ENCODE data around the gene ZDHHC14. TPM values are rescaled to one million over a fixed set of nuclear protein-coding genes. Genes with fewer than 3 reads are reported as not detected.

Gene ZDHHC14
- total RNA-seq, 2 donors from 2014 or later: 3.6 to 5.2 TPM

GRCh38 chr6:157492741-157493140 is 111.8 kb downstream of the ZDHHC14 start:
- no peak overlapping the region for H3K27ac Mint-ChIP-seq
- peaks cover 8% of the 10 kb centered on the region for H3K27me3 Mint-ChIP-seq
- peaks cover 6% of the 10 kb centered on the region for H3K36me3 Mint-ChIP-seq (ENCODE audit: low read depth)
- DNase-seq (no peak), ATAC-seq (no peak)
- H3K9me3 ChIP-seq (ENCODE audit: control insufficient read depth, low read length, poor library complexity, severe bottlenecking): no peaks in the 10 kb centered on the region
- peaks cover 16% of the 10 kb centered on the region for H3K4me1 Mint-ChIP-seq
- no peak overlapping the region for H3K4me3 Mint-ChIP-seq

GRCh38 chr6:157493173-157493572 is 112.2 kb downstream of the ZDHHC14 start:
- Mint-ChIP-seq H3K27ac (no peak overlapping the region), H3K27me3 (peaks cover 8% of the 10 kb centered on the region), H3K4me1 (peaks cover 16% of the 10 kb centered on the region), H3K4me3 (no peak overlapping the region), H3K36me3 (ENCODE audit: low read depth) (peaks cover 6% of the 10 kb centered on the region)
- DNase-seq (no peak), ATAC-seq (no peak)
- no peaks in the 10 kb centered on the region for H3K9me3 ChIP-seq (ENCODE audit: control insufficient read depth, low read length, poor library complexity, severe bottlenecking)

GRCh38 chr6:157493576-157493975 is 112.6 kb downstream of the ZDHHC14 start:
- Mint-ChIP-seq H3K36me3 (ENCODE audit: low read depth) (peaks cover 6% of the 10 kb centered on the region), H3K4me1 (peaks cover 16% of the 10 kb centered on the region), H3K4me3 (no peak overlapping the region), H3K27me3 (peaks cover 8% of the 10 kb centered on the region), H3K27ac (no peak overlapping the region)
- H3K9me3 ChIP-seq (ENCODE audit: control insufficient read depth, low read length, poor library complexity, severe bottlenecking): no peaks in the 10 kb centered on the region
- DNase-seq (no peak), ATAC-seq (no peak)

- H3K4me3 Mint-ChIP-seq: no peak overlapping the region
- no peak for ATAC-seq
These were observed 113.2 kb downstream of the ZDHHC14 start for GRCh38 chr6:157494132-157494710.

GRCh38 chr6:157496534-157497095 is 115.6 kb downstream of the ZDHHC14 start:
- no peak overlapping the region for H3K27ac Mint-ChIP-seq
- peaks cover 6% of the 10 kb centered on the region for H3K36me3 Mint-ChIP-seq (ENCODE audit: low read depth)
- no peak overlapping the region for H3K4me3 Mint-ChIP-seq
- DNase-seq (no peak), ATAC-seq (no peak)
- no peaks in the 10 kb centered on the region for H3K9me3 ChIP-seq (ENCODE audit: control insufficient read depth, low read length, poor library complexity, severe bottlenecking)
- H3K4me1 Mint-ChIP-seq: peaks cover 3% of the 10 kb centered on the region
- H3K27me3 Mint-ChIP-seq: no peaks in the 10 kb centered on the region

More at GRCh38 chr6:157494132-157494710, 113.2 kb downstream of the ZDHHC14 start:
- no peak for DNase-seq
- Mint-ChIP-seq H3K27ac (no peak overlapping the region), H3K4me1 (peaks cover 13% of the 10 kb centered on the region), H3K36me3 (ENCODE audit: low read depth) (peaks cover 6% of the 10 kb centered on the region), H3K27me3 (peaks cover 8% of the 10 kb centered on the region)
- no peaks in the 10 kb centered on the region for H3K9me3 ChIP-seq (ENCODE audit: control insufficient read depth, low read length, poor library complexity, severe bottlenecking)

GRCh38 chr6:157497579-157497978 is 116.6 kb downstream of the ZDHHC14 start:
- ATAC-seq: no peak
- Mint-ChIP-seq H3K27me3 (no peaks in the 10 kb centered on the region), H3K27ac (no peak overlapping the region), H3K4me1 (peaks cover 3% of the 10 kb centered on the region), H3K36me3 (ENCODE audit: low read depth) (peaks cover 6% of the 10 kb centered on the region), H3K4me3 (no peak overlapping the region)
- no peak for DNase-seq
- H3K9me3 ChIP-seq (ENCODE audit: control insufficient read depth, low read length, poor library complexity, severe bottlenecking): no peaks in the 10 kb centered on the region

- ATAC-seq: no peak
- H3K27me3 Mint-ChIP-seq: no peaks in the 10 kb centered on the region
- no peak overlapping the region for H3K4me3 Mint-ChIP-seq
- DNase-seq: no peak
- H3K36me3 Mint-ChIP-seq (ENCODE audit: low read depth): peaks cover 4% of the 10 kb centered on the region
- peaks cover 3% of the 10 kb centered on the region for H3K4me1 Mint-ChIP-seq
- H3K9me3 ChIP-seq (ENCODE audit: control insufficient read depth, low read length, poor library complexity, severe bottlenecking): no peaks in the 10 kb centered on the region
- no peak overlapping the region for H3K27ac Mint-ChIP-seq
These were observed 117.8 kb downstream of the ZDHHC14 start for GRCh38 chr6:157498817-157499216.

GRCh38 chr6:157500022-157500421 is 119.0 kb downstream of the ZDHHC14 start:
- H3K36me3 Mint-ChIP-seq (ENCODE audit: low read depth): peaks cover 3% of the 10 kb centered on the region
- no peak for ATAC-seq

GRCh38 chr6:157503018-157503747 is 122.2 kb downstream of the ZDHHC14 start:
- no peak for ATAC-seq

More at GRCh38 chr6:157500022-157500421, 119.0 kb downstream of the ZDHHC14 start:
- Mint-ChIP-seq H3K4me1 (peaks cover 3% of the 10 kb centered on the region), H3K27me3 (no peaks in the 10 kb centered on the region), H3K27ac (no peak overlapping the region), H3K4me3 (no peak overlapping the region)
- H3K9me3 ChIP-seq (ENCODE audit: control insufficient read depth, low read length, poor library complexity, severe bottlenecking): peaks cover under 1% of the 10 kb centered on the region
- DNase-seq: no peak

GRCh38 chr6:157505912-157506491 is 125.0 kb downstream of the ZDHHC14 start:
- no peaks in the 10 kb centered on the region for H3K27me3 Mint-ChIP-seq
- ATAC-seq: no peak
- peaks cover 8% of the 10 kb centered on the region for H3K4me1 Mint-ChIP-seq
- peaks cover 5% of the 10 kb centered on the region for H3K9me3 ChIP-seq (ENCODE audit: control insufficient read depth, low read length, poor library complexity, severe bottlenecking)
- H3K36me3 Mint-ChIP-seq (ENCODE audit: low read depth): peaks cover 2% of the 10 kb centered on the region
- no peak for DNase-seq
- H3K27ac Mint-ChIP-seq: no peak overlapping the region
- H3K4me3 Mint-ChIP-seq: no peak overlapping the region

More at GRCh38 chr6:157503018-157503747, 122.2 kb downstream of the ZDHHC14 start:
- H3K27me3 Mint-ChIP-seq: no peaks in the 10 kb centered on the region
- no peaks in the 10 kb centered on the region for H3K4me1 Mint-ChIP-seq
- peaks cover 5% of the 10 kb centered on the region for H3K9me3 ChIP-seq (ENCODE audit: control insufficient read depth, low read length, poor library complexity, severe bottlenecking)
- no peak for DNase-seq
- H3K36me3 Mint-ChIP-seq (ENCODE audit: low read depth): peaks cover 2% of the 10 kb centered on the region
- no peak overlapping the region for H3K27ac Mint-ChIP-seq
- no peak overlapping the region for H3K4me3 Mint-ChIP-seq

- DNase-seq (no peak), ATAC-seq (peak; percentile 23)
- no peaks in the 10 kb centered on the region for H3K9me3 ChIP-seq (ENCODE audit: control insufficient read depth, low read length, poor library complexity, severe bottlenecking)
- H3K4me3 Mint-ChIP-seq: peak overlapping the region; percentile 82
- peak overlapping the region; percentile 80 for H3K27ac Mint-ChIP-seq
- no peaks in the 10 kb centered on the region for H3K27me3 Mint-ChIP-seq
- H3K4me1 Mint-ChIP-seq: peaks cover 12% of the 10 kb centered on the region
- H3K36me3 Mint-ChIP-seq (ENCODE audit: low read depth): no peaks in the 10 kb centered on the region
These were observed 129.6 kb downstream of the ZDHHC14 start for GRCh38 chr6:157510323-157511188.

- ATAC-seq: no peak
- peaks cover 12% of the 10 kb centered on the region for H3K4me1 Mint-ChIP-seq
- no peaks in the 10 kb centered on the region for H3K9me3 ChIP-seq (ENCODE audit: control insufficient read depth, low read length, poor library complexity, severe bottlenecking)
- peak overlapping the region; percentile 80 for H3K27ac Mint-ChIP-seq
- H3K4me3 Mint-ChIP-seq: no peak overlapping the region
- no peaks in the 10 kb centered on the region for H3K36me3 Mint-ChIP-seq (ENCODE audit: low read depth)
- H3K27me3 Mint-ChIP-seq: no peaks in the 10 kb centered on the region
- no peak for DNase-seq
These were observed 130.8 kb downstream of the ZDHHC14 start for GRCh38 chr6:157511682-157512381.

Measured in T-helper 17 cell (primary cell).